NCI-H526 treated with DMSO at 0.1 percent for 48 hours (cell line): Measurements from ENCODE around the gene UBE2M.
A peak's percentile ranks its signal among the peaks of the same experiment; 100 is the strongest.
"Not testable (repeated sequence)": the region's sequence is repeated elsewhere in the genome, so short reads cannot be mapped to it uniquely, and the experiment has no call there.

Source experiments
- DNase-seq: peaks from one replicate; lab custom pipeline; 2025; lab: John Stamatoyannopoulos, UW

UBE2M gene

DNA sequence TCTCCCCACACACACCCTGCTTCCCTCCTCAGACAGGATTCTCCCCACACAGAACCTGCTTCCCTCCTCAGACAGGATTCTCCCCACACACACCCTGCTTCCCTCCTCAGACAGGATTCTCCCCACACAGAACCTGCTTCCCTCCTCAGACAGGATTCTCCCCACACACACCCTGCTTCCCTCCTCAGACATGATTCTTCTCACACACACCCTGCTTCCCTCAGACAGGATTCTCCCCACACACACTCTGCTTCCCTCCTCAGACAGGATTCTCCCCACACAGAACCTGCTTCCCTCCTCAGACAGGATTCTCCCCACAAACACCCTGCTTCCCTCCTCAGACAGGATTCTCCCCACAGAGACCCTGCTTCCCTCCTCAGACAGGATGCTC, 19.2 kb downstream of the UBE2M start:
- DNase-seq = not testable (repeated sequence)

DNA sequence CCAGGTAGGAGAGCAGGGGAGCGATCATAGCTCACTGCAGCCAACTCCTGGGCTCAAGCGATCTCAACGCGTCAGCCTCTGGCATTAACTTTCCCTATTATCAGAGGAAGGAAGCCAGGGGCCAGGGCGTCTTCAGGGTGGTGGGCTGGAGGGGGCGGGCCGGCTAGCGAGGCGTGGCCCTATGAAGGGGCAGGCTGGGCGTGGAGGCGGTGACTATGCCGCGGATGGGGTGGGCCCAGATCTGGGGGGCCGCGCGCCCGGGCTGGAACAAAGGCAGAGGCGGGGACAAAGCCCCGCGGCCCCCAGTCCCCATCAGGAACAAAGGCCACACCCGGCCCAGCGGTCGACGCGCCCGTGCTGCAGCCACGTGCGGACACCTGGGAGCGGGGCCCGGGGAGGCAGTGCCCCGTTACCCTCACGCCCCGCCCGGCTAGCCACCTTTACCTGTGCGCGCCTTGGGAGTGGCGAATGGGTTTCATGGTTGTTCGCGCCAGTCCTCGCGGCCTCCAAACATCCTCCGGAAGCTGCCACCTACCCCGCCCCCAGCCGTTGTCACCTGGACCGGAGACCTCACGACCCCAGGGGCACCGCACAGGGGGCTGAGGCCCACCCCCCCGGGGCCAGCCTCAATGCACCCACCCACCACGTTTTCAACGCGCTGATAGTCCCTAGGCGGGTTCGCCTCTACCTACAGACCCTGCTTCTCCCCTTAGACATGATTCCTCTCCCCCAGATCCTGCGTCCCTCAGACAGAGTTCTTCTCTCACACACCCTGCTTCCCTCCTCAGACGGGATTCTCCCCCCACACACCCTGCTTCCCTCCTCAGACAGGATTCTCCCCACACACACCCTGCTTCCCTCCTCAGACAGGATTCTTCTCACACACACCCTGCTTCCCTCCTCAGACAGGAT, 19.9 kb downstream of the UBE2M start:
- peak; percentile 79 for DNase-seq

DNA sequence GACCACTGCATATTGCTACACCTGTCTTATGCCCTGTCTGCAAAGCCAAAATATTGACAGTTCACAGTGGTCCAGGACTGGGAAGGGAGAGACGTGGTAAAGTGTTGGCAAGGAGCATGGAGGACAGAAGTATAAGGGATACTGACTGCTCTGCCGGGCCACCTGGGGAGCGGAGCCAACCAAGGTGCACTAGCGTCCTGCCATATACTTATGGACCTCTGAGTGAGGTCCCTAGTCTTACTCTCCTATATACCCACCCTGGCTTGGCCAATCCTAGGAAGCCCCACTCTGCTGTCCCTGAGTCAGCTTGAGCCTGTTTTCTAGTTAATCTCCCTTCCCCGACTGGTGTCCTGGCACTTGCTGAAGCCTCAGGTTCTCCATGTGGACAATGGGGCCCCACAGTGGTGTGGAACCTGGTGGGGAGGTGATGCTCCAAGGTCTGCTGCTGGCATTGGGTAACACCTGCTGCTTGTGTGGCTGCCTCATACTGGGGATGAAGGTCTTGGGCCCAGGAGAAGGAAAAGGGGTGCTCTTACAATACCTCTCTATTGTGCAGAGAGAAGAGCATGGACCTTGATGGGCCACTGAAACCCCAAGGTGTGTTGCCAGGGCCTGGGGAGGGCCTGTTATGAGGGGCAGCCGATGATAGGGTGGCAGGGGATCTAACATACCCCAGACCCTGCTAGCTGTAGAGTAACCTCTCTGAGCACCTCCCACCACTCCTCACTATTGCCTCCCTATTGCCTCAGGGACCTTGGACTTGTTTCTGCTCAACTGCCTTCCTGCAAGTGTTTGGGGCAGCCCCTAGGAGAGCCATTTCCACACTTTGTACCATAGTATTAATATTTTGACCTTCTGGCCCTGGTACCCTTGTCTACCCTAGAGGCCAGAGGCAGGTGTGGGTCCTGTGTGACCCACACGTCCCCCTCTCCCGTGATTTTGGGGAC, 21.3 kb downstream of the UBE2M start:
- DNase-seq = no peak

DNA sequence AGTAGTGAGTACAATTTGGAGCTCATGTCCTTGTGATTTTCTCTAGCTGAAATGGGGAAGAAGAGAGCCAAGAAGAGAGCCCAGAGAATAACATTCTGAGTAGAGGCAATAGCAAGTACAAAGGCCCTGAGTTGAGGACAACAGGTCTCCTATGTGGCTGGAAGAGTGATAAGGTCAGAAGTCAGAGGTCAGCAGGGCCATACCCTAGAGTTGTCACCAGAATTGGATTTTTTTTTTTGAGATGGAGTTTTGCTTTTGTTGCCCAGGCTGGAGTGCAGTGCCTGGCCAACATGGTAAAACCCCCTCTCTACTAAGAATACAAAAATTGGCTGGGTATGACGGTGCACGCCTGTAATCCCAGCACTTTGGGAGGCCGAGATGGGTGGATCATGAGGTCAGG, 22.6 kb downstream of the UBE2M start:
- DNase-seq = no peak

DNA sequence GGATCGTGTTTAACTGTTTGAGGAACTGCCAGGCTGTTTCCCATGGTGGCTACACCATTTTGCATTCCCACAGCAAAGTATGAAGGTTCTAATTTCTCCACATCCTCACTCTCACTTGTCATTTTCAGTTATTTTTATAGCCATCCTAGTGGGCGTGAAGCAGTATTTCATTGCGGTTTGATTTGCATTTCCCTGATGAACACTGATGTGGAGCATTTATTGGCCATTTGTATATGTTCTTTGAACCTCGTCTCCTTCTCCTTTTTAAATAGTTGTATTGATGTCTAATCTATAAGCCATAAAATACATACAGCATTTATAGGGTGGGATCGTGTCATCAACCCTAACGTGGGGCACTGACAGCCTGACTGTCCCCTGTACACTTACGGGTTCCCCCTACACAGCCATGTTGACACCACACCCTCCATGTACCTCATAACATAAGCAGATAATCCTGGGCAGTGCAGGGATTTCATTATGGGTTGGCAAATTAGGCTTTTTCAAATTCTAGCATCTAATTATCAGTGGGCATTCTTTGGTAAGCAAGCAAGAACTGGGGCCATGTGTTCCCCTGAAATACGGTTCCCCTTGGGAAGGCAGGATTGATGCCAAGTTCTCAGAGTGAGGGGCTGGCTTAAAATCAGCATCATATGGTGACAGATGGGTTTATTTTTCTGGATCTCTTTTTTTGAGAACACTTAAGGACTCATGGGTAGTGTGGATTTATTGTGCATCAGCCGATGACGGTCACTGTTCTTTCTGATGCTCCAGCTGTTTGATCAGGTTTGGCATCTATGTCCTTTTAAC, 27.2 kb downstream of the UBE2M start:
- DNase-seq = peak; percentile 28

DNA sequence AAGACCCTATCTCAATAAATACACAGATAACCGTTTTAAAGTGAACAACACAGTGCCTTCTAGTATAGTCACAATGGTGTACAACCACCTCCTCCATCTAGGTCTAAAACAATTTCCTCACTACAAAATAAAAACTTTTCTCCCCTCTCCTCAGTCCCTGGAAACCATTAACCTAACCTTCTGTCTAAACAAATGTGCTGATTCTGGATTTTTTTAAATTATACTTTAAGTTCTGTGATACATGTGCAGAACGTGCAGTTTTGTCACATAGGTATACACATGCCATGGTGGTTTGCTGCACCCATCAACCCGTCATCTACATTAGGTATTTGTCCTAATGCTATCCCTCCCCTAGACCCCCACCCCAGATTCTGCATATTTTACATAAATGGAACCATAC, 29.0 kb downstream of the UBE2M start:
- DNase-seq = no peak

DNA sequence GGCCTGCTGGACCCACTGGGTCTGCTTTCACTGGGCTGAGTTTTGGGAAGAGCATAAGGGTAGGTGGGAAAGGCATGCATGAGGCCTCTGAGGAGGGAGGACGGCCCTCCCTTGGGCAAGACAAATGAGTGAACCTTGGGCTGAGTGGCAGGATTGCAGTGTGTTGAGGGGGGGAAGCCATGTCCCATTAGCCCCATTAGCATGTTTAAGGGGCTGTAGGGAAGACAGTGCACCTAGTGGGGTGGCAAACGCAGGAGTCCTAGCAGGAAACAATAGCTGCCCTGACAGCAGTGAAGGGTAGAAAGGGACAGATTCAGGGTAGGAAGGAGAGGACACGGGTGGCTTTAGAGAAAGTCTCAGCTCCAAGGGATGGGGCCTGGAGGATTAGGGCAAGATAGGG, 35.7 kb downstream of the UBE2M start:
- no peak for DNase-seq

DNA sequence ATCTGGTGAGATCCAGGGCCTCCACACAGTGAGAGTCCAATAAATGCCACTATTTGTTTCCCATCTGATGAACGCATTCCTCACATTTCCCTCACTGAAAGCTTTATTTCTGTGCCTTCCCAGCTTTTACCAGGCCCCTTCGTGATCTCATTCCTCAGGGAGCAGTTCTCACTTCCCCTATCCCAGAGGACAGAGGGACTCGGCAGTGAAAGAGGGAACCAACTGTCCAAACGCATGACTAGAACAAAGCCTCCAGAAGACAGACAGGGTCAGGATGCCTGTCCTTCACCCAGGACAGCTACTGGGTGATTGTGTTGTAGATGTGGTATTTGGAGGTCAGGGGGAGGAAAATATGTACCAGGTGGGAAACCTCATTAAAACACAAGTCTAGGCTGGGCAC, 36.8 kb downstream of the UBE2M start:
- DNase-seq = no peak

DNA sequence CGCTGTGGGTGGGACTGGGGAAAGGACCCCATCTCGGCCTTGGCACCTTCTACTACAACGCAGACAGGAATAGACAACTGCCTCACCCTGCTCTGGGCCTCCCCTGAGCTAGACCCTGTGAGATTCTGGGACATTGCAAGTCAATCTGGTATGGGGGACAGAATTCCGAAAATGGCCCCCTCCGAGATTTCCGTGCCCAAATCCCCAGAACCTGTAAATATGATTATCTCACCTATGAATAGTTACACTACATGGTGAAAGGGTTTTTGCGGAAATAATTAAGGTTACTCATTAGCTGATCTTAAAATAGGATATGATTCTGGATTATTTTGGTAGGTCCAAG, 38.2 kb downstream of the UBE2M start:
- DNase-seq = no peak

DNA sequence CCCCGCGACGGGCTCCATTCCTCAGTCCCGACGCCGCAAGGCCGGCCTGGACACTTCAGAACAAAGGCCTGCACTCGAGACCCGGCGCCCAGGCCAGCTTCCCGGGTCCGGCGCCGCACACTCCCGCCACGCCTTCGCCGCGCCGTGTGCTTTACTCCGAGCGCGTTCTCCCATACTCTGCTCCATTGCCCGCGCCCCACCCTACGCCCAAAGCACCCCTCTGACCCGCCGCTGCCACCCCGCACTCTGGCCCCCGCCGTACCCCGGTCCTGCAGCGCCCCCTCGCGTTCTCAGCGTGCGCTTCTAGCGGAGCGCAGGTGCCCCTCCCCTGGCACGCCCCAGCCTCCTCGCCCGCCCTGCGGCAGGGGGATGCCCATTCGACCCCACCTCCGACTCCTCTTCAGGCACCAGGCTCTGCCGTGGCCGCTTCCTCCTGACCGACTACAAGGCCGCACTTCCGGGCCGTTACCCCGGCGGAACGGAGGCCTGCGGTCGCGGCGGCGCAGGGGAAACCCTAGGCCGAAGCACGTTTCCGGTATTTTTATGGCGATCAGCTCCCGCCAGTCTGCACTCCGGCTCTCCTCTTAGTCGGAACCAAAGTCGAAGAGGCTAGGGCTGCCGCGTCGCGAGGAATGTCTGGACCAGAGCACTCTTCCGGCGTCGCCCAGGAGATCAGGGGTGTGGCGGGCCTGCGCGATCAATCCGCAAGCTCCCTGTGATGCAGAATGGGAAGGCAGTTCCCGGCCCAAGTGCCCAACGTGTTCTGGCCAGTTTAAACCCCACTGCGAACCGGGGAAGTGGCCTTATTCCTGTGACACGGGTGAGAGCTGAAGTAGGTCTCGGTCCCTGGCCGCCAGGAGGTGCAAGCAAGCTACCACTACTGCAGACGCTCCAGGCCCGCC, 38.8 kb downstream of the UBE2M start, which contains the start of gene ZBTB45:
ZBTB45 (minus strand) TSS at position 456 of the 902 bp plus-strand sequence. CDS start 2,137 bp downstream, outside the sequence.
- peak; percentile 95 for DNase-seq

DNA sequence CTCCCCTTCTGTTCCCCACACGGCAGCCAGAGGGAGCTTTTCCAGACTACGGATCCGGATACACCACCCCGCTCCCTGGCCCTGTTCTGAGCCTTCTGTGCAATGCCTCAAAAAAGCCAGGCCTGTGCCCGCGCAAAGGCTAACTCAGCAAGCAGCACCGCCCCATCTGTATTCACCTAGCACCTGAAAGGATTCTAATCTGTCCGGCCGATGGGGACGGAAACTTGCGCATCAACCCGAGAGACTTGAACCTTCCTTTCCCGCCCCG, 39.4 kb downstream of the UBE2M start:
- DNase-seq = peak; percentile 61

DNA sequence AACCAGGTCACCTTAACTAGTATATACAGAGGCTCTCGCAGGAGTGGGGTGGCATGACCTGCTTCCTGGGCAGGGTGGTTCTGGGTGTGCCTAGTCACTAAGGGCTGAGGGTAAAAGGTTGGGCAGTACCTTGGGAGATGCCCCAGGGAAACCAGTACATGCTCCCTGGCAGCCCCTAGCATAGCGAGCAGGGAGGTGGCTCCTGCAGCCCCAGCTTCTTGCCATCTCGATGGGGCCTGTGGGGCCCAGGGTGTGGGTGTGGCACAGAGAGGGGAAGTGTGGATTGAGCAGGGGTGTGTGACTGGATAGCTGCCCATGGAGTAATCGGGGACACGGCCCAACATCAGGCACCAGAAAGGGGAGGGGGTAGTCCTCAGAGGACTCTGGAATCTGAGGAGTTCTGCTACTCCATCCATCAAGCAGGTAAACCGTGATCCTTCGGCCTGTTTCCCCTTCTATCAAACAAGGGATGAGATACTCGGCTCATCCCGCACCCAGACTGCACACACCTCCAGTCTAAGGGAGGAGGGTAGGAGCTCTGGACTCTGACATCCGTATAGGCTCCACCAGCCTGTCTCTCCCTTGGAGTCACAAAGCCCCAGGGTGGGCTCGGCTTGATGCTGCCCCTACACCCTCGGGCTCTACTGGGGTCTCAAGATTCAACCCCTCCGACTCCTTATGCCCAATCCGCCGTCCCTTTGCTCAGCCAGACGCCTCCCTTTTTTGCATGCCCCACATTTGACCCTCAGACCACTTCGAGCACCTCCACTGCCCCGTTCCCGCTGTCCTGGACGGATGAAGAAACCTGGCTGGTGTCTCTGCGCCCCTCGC, 39.9 kb downstream of the UBE2M start:
- DNase-seq = no peak

DNA sequence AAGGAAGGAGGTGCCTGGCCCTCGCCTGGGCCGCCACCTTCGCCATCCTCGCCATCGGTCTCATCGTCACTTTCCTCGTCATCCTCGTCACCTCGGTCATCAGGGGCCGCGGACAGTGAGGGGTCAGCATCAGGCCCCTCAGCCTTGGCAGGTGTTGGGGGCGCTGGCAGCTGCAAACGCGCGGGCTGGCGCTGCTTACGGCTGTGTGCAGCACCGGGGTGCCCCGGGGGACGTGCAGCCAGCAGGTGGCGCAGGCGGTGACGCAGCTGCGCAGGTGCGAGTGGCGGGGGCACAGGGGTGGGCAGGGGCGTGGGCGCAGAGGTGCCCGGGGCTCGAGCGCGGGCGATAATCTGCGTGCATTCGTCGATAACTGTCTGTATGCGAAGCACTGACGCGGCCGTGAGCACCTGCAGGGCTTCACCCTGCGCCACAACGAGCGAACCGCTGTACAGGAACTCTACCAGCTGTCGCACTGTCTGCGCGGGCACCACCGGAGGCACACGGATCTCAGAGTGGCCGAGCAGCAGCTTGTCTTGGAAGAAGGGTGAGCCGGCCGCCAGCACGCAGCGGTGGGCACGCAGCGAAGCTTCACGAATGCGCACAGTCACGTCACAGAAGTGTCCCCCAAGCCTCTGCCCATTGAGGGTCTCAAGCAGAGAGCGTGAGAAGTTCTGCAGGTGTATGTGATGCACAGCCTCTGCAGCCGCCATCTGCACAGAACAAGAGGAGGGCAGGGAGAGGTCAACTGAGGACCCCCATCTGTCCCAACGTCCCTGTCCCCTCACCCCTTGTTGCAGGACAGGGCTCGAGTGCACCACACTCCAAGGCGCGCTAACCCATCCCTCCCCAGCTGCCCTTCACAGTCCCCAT, 41.2 kb downstream of the UBE2M start:
- peak; percentile 16 for DNase-seq

DNA sequence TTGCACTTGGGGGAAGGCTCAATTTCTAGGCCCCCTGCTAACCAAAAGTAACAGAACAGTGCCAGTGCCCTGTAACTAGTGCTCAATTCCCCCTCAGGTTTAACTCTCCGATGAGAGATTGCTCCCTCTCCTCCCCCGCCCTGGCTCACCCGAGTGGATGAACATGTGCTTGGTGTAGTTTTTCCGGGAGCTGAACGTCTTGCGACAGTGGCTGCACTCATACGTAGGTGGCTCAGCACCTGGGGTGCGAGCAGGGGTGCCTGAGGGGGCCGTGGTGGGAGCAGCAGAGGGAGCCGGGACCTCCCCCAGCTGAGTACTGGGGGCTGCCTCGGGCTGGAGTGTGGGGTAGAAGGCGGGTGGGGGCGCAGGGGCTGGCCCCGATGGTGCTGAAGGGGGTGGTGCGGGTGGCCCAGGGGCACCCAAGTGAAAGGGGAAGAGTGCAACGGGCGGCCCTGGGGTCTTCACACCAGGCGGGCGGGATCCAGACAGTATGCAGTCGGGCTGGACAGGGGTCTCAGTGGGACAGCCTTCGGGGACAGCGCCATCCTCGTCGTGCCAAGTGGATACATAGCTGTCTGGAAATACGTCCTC, 42.1 kb downstream of the UBE2M start:
- DNase-seq = no peak

DNA sequence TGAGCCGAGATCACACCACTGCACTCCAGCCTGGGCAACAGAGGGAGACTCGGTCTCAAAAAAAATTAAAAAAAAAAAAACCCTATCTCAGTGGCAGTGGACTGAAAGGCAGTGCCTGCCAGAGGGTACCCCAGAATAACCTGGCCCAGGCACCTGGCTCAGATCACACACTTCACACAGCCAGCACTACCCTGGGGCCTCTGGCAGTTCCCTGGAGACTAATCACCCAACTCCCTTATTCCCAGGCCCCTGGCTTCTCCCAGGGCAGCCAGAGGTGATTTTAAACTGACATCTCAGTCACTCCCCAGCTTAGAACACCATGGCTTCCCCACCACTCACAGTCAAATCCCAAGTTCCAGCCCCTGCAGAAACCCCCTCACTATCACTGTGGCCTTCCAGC, 43.2 kb downstream of the UBE2M start:
- DNase-seq = no peak

DNA sequence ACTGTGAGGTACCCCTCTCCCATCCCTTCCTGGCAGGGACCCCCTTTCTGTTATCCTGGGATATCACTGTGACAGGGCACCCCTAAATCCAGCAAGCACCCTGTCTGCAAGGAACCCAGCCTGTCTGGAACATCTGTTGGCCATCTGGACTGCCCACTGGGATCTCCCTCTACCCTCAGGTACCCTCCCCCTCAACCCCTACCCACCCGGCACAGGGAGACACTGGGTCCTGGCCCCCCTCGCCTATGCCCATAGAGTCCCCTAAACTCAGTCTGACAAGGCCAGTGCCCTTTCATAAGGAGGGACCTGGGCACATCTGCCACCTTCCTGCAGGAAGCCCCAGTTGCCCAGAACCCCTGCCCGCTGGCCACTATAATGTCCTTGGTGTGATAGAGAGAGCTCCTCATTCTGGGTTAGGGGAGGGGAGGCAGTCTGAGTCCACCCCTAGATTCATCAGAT, 43.8 kb downstream of the UBE2M start:
- no peak for DNase-seq

DNA sequence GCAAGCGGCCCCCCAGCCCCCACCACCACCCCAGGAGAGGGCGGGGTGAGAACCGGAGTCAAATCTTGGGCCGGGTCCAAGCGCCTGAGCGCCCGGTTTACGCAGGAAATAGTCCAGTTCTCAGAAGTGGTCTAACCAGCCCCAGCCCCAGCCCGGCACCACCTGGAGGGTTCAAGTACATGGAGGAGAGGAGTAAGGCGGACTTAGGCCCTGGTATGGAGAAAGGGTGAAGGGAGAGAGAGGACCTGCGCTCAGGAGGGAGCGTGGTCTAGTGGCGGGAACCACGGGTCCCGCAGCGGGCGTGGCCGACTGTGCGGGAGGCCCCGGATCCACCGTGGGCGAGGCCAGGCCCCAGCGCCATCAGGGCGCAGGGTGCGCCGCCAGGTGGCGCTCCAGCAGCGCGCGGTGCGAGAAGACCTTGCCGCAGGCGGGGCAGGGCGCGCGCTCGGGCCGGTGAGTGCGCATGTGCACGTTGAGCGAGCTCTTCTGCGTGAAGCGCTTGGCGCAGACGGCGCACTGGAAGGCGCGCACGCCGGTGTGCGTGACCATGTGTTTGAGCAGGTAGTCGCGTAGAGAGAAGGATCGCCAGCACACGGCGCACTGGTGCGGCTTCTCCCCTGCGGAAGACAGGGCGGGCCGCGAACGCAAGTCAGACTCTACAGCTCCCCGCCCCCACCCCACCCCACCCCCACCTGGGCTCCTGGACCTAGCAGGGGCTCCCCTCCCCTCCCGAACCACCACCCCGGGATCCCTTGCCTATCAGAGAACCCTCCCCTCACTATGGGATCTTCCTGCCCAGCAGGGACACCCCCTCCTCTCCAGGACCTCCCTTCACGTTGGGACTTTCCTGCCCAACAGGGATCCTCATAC, 44.5 kb downstream of the UBE2M start:
- DNase-seq = peak; percentile 84

DNA sequence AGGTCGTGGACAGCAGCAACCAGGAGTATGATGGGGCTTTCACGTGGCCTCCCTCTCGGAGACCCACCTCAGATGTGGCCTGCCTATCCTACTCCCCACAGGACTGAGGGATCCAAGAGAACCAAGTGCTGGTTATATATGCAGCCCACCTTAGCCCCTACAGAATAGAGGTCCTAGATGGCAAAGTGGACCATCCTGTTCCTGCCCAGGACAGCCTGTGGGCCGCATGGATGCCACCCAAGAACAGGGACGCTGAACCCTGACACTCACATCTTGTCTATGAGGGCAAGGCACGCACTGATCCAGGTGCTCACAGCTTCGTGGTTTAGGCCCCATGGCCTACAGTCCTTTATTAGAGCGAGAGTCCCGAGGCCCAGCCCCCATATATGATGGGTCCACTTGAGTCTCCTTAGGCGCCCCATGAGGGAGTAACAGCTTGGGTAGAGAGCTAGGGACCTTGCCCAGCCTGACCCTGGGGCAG, 45.2 kb downstream of the UBE2M start:
- no peak for DNase-seq
